Measurements from ENCODE around the gene COMMD10.

The COMMD10 gene

GRCh38 chr5:116133281-116133680, 48.5 kb downstream of the COMMD10 start:
- Histone ChIP-seq H3K9me3 (no peaks in the 10 kb centered on the region), H3K27ac (no peak overlapping the region)
- no peak for TF ChIP-seq CTCF (IDR thresholded peaks at IDR 0.05)

GRCh38 chr5:116135344-116135743, 50.5 kb downstream of the COMMD10 start:
- no peak overlapping the region for H3K27ac ChIP-seq
- no peaks in the 10 kb centered on the region for H3K27me3 ChIP-seq
- H3K4me3 ChIP-seq (ENCODE audit: low read depth in 1 of 2, low read length in 1 of 2): no peak overlapping the region
- no peaks in the 10 kb centered on the region for H3K9me3 ChIP-seq
- no peaks in the 10 kb centered on the region for H3K36me3 ChIP-seq
- peaks cover 0 to 15% of the 10 kb centered on the region in 2 experiments for H3K4me1 ChIP-seq (ENCODE audit: control insufficient read depth in 1 of 2, insufficient read depth in 1 of 2, low read depth in 1 of 2, low read length in 1 of 2)
- TF ChIP-seq CTCF (IDR thresholded peaks at IDR 0.05): no peak

More at GRCh38 chr5:116133281-116133680, 48.5 kb downstream of the COMMD10 start:
- Histone ChIP-seq H3K36me3 (no peaks in the 10 kb centered on the region), H3K4me1 (ENCODE audit: control insufficient read depth in 1 of 2, insufficient read depth in 1 of 2, low read depth in 1 of 2, low read length in 1 of 2) (peaks cover 0 to 14% of the 10 kb centered on the region in 2 experiments), H3K4me3 (ENCODE audit: low read depth in 1 of 2, low read length in 1 of 2) (no peak overlapping the region), H3K27me3 (no peaks in the 10 kb centered on the region)

- H3K9me3 ChIP-seq: no peaks in the 10 kb centered on the region
- no peak overlapping the region for H3K4me3 ChIP-seq (ENCODE audit: low read depth in 1 of 2, low read length in 1 of 2)
- H3K36me3 ChIP-seq: no peaks in the 10 kb centered on the region
- no peak overlapping the region for H3K27ac ChIP-seq
- H3K27me3 ChIP-seq: no peaks in the 10 kb centered on the region
- peaks cover 0 to 15% of the 10 kb centered on the region in 2 experiments for H3K4me1 ChIP-seq (ENCODE audit: control insufficient read depth in 1 of 2, insufficient read depth in 1 of 2, low read depth in 1 of 2, low read length in 1 of 2)
- peak; percentile 26 for TF ChIP-seq CTCF (IDR thresholded peaks at IDR 0.05)
Observed at GRCh38 chr5:116137544-116138378, 52.9 kb downstream of the COMMD10 start.

- no peaks in the 10 kb centered on the region for H3K27me3 ChIP-seq
- H3K4me1 ChIP-seq (ENCODE audit: control insufficient read depth in 1 of 2, insufficient read depth in 1 of 2, low read depth in 1 of 2, low read length in 1 of 2): peaks cover 0 to 15% of the 10 kb centered on the region in 2 experiments
- no peak for TF ChIP-seq CTCF (IDR thresholded peaks at IDR 0.05)
- no peak overlapping the region for H3K27ac ChIP-seq
- no peaks in the 10 kb centered on the region for H3K9me3 ChIP-seq
- H3K4me3 ChIP-seq (ENCODE audit: low read depth in 1 of 2, low read length in 1 of 2): no peak overlapping the region
- H3K36me3 ChIP-seq: no peaks in the 10 kb centered on the region
Observed at GRCh38 chr5:116142495-116142894, 57.7 kb downstream of the COMMD10 start.

- no peak for TF ChIP-seq CTCF (IDR thresholded peaks at IDR 0.05)
Observed at GRCh38 chr5:116144103-116144502, 59.3 kb downstream of the COMMD10 start.

More at GRCh38 chr5:116144103-116144502, 59.3 kb downstream of the COMMD10 start:
- H3K27me3 ChIP-seq: no peaks in the 10 kb centered on the region
- no peak overlapping the region for H3K4me3 ChIP-seq (ENCODE audit: low read depth in 1 of 2, low read length in 1 of 2)
- no peaks in the 10 kb centered on the region for H3K36me3 ChIP-seq
- H3K9me3 ChIP-seq: no peaks in the 10 kb centered on the region
- peaks cover 0 to 7% of the 10 kb centered on the region in 2 experiments for H3K4me1 ChIP-seq (ENCODE audit: control insufficient read depth in 1 of 2, insufficient read depth in 1 of 2, low read depth in 1 of 2, low read length in 1 of 2)
- H3K27ac ChIP-seq: no peak overlapping the region

Measured in neutrophil (primary cell).